Lower lobe of right lung (tissue), 2 donors: ENCODE measurements around the gene B4GALT6. TPM values are rescaled to one million over a fixed set of nuclear protein-coding genes. Genes with fewer than 3 reads are reported as not detected.
"Not testable (repeated sequence)": the region's sequence is repeated elsewhere in the genome, so short reads cannot be mapped to it uniquely, and the experiment has no call there.

Source experiments
- ATAC-seq, 2 donors: fragments of 200-7000 bp; cut with Tn5 transposase; one replicate each; pipeline ENCODE4 v1.9.1; 2020 to 2022; ENCODE audit warnings: mild to moderate bottlenecking in 2 of 2, moderate library complexity in 2 of 2
- DNase-seq: peaks from one replicate; pipeline ENCODE4 v3.0.0-alpha.2; 2020
- H3K27ac ChIP-seq: fragments of 200-600 bp; one replicate; pipeline ENCODE4 v1.8.0; 2022
- H3K27me3 ChIP-seq: fragments of 200-600 bp; one replicate; pipeline ENCODE4 v1.8.0; 2022; ENCODE audit warnings: low read depth
- H3K36me3 ChIP-seq: fragments of 200-600 bp; one replicate; pipeline ENCODE4 v1.8.0; 2022; ENCODE audit warnings: mild to moderate bottlenecking
- H3K4me1 ChIP-seq: fragments of 200-600 bp; one replicate; pipeline ENCODE4 v1.8.0; 2022
- H3K4me3 ChIP-seq: fragments of 200-600 bp; one replicate; pipeline ENCODE4 v1.8.0; 2022; ENCODE audit warnings: mild to moderate bottlenecking
- H3K9me3 ChIP-seq: fragments of 200-600 bp; one replicate; pipeline ENCODE4 v1.8.0; 2022
- CTCF ChIP-seq: fragments of 200-600 bp; IDR thresholded peaks from one replicate; pipeline ENCODE4 v1.8.0; 2022; ENCODE audit warnings: antibody characterized with exemption, mild to moderate bottlenecking
- intact Hi-C: fragments of 100-400 bp; cut with DNase I; formaldehyde crosslinking; loops from one replicate; pipeline ENCODE4 v1.11.0; 2022
- long read RNA-seq: library from polyadenylated mRNA; unstranded; transcript quantifications from one replicate; pipeline ENCODE4 v2.0.0, GENCODE V29; 2021
- total RNA-seq: library from RNA; stranded (reverse); fragmentation: NEBNext Ultra II Directional; extraction: Animal tissue kit (Norgen Biotek cat#: 25700); gene quantifications from one replicate; pipeline ENCODE4 v1.2.1, GENCODE V29; 2021
- donor health status: DM: no; HTN: yes; CAD: no; lungs with severe emphysema.

Gene B4GALT6
- 4.6 TPM for total RNA-seq
- long read RNA-seq: 0 reads

- ATAC-seq (peak; percentile 21 to 43), DNase-seq (peak; percentile 48)
- intact Hi-C loops: no loop called here
- Histone ChIP-seq H3K27ac (peak within 1 kb of the TSS; percentile 56), H3K4me3 (peak within 1 kb of the TSS; percentile 60), H3K27me3 (no peaks in the 10 kb centered on the region), H3K36me3 (no peaks in the 10 kb centered on the region), H3K4me1 (peaks cover 12% of the 10 kb centered on the region), H3K9me3 (no peaks in the 10 kb centered on the region)
- TF ChIP-seq CTCF: no peak
Observed at GRCh38 chr18:31684279-31685096, at the start of gene B4GALT6. TSS of gene B4GALT6 (minus strand) at chr18:31684581. CDS start at chr18:31684426, 155 bp downstream.

- DNase-seq (no peak), ATAC-seq (no peak)
- TF ChIP-seq CTCF: no peak
- no peak overlapping the region for H3K4me3 ChIP-seq
- no peaks in the 10 kb centered on the region for H3K36me3 ChIP-seq
- no peaks in the 10 kb centered on the region for H3K9me3 ChIP-seq
- intact Hi-C loops: no loop called here
- no peaks in the 10 kb centered on the region for H3K27me3 ChIP-seq
- no peaks in the 10 kb centered on the region for H3K4me1 ChIP-seq
- H3K27ac ChIP-seq: no peak overlapping the region
Observed at GRCh38 chr18:31731628-31732027, 47.2 kb upstream of the B4GALT6 start.

- DNase-seq: not testable (repeated sequence)
Observed at GRCh38 chr18:31729196-31729595, 44.8 kb upstream of the B4GALT6 start.

GRCh38 chr18:31723990-31724711, 39.8 kb upstream of the B4GALT6 start:
- intact Hi-C loops: loop anchor here (5.0 kb wide), 1 partner anchor 167 kb away; no protein-coding TSS in a partner anchor
- peaks cover 20% of the 10 kb centered on the region for H3K27me3 ChIP-seq
- peaks cover 5% of the 10 kb centered on the region for H3K4me1 ChIP-seq
- H3K36me3 ChIP-seq: no peaks in the 10 kb centered on the region
- DNase-seq (peak; percentile 53), ATAC-seq (peak; percentile 40 to 52)
- H3K9me3 ChIP-seq: peaks cover 3% of the 10 kb centered on the region
- H3K27ac ChIP-seq: peak overlapping the region; percentile 49
- no peak for TF ChIP-seq CTCF
- peak overlapping the region; percentile 60 for H3K4me3 ChIP-seq

More at GRCh38 chr18:31729196-31729595, 44.8 kb upstream of the B4GALT6 start:
- ATAC-seq, H3K27ac ChIP-seq, H3K9me3 ChIP-seq, H3K4me3 ChIP-seq, H3K4me1 ChIP-seq, intact Hi-C loops, H3K36me3 ChIP-seq: not testable (repeated sequence)
- H3K27me3 ChIP-seq: peaks cover 11% of the 10 kb centered on the region

GRCh38 chr18:31723639-31723989, 39.2 kb upstream of the B4GALT6 start:
- peak in 1 of 2 donors; percentile 11 for ATAC-seq

More at GRCh38 chr18:31723639-31723989, 39.2 kb upstream of the B4GALT6 start:
- intact Hi-C loops: loop anchor here (5.0 kb wide), 1 partner anchor 166 kb away; no protein-coding TSS in a partner anchor
- Histone ChIP-seq H3K36me3 (no peaks in the 10 kb centered on the region), H3K4me3 (peak overlapping the region; percentile 60), H3K4me1 (peaks cover 5% of the 10 kb centered on the region), H3K27ac (peak overlapping the region; percentile 49), H3K27me3 (peaks cover 20% of the 10 kb centered on the region), H3K9me3 (peaks cover 3% of the 10 kb centered on the region)
- TF ChIP-seq CTCF: no peak
- no peak for DNase-seq
